ENCODE results near the gene LGR6. TPM values are rescaled to one million over a fixed set of nuclear protein-coding genes. Genes with fewer than 3 reads are reported as not detected.

The LGR6 gene
- total RNA-seq, 1 experiment from 2014 or later: 0.56 TPM

DNA sequence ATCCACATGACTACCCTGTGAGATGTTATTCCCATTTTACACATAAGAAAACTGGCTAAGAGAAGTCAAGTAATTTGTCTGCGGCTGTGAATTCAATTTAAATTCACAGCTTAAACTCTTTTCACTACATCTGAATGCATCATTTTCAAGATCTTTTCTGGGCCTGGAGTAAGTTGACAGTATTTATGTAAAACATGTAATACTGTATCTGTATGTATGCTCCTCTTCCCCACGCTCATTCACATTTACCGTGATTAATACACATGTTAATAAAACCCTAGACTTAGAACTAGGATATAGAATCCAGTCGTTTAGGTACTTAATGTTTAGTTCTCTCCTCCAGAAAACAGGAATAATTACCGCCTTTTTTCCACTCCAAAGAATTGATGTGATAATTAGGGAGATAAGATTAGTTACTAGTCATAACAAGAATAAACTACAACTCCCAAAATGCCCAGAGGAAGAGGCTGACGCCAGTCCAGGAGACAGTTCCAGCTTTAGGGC, 154.5 kb downstream of the LGR6 start:
- peak overlapping the region; percentile 78 for H3K27ac Mint-ChIP-seq (ENCODE audit: low read depth, unreplicated experiment)
- H3K36me3 Mint-ChIP-seq (ENCODE audit: insufficient read depth, unreplicated experiment): no peaks in the 10 kb centered on the region
- CTCF ChIA-PET: interaction anchor here (0.6 to 4.2 kb wide), 6 partner anchors 10 to 371 kb away, joined by 3 to 29 read pairs (median 3); no protein-coding TSS in a partner anchor
- intact Hi-C loops (cut with micrococcal nuclease): no loop called here
- peaks cover 31% of the 10 kb centered on the region for H3K4me1 Mint-ChIP-seq (ENCODE audit: insufficient read depth, unreplicated experiment)
- H3K4me3 Mint-ChIP-seq (ENCODE audit: unreplicated experiment): peak overlapping the region; percentile 81
- H3K27me3 Mint-ChIP-seq (ENCODE audit: insufficient read depth, unreplicated experiment): no peaks in the 10 kb centered on the region
- POLR2A ChIA-PET: interaction anchor here (0.6 to 3.4 kb wide), 23 partner anchors 10 to 659 kb away, joined by 3 to 17 read pairs (median 3); partner anchors contain the start of genes KLHL12 and TMEM183A
- no TSS peak for BruUV-seq (replicated peaks)
- TF ChIP-seq, protein P1, sequence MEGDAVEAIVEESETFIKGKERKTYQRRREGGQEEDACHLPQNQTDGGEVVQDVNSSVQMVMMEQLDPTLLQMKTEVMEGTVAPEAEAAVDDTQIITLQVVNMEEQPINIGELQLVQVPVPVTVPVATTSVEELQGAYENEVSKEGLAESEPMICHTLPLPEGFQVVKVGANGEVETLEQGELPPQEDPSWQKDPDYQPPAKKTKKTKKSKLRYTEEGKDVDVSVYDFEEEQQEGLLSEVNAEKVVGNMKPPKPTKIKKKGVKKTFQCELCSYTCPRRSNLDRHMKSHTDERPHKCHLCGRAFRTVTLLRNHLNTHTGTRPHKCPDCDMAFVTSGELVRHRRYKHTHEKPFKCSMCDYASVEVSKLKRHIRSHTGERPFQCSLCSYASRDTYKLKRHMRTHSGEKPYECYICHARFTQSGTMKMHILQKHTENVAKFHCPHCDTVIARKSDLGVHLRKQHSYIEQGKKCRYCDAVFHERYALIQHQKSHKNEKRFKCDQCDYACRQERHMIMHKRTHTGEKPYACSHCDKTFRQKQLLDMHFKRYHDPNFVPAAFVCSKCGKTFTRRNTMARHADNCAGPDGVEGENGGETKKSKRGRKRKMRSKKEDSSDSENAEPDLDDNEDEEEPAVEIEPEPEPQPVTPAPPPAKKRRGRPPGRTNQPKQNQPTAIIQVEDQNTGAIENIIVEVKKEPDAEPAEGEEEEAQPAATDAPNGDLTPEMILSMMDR (IDR thresholded peaks at IDR 0.05; ENCODE audit: unreplicated experiment): no peak
- H3K9me3 Mint-ChIP-seq (ENCODE audit: unreplicated experiment): no peaks in the 10 kb centered on the region
- no peak for DNase-seq (ENCODE audit: unreplicated experiment)

DNA sequence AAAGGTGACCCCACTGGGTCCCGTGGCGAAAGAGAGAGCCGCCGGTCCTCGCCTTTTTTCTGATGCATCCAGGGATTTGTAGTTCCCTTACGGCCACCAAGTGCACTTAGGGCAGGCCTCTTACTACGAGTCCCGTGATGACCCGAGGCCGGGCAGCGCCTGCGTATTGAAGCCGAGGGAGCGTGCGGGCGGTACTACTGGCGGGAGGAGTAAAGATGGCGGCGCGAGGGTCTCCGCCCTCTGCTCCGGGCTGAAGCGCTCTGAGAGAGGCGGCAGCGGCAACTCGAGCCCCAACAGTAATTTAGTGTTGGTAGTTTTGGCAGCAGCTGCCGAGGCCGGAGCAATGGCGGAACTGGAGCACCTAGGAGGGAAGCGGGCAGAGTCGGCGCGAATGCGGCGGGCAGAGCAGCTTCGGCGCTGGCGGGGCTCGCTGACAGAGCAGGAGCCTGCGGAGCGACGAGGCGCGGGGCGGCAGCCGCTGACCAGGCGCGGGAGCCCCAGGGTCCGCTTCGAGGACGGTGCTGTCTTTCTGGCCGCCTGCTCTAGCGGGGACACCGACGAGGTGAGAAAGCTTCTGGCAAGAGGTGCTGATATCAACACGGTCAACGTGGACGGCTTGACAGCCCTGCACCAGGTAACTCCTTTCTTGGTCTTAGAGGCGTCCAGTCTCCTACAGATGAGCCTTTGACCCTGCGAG, 155.1 kb downstream of the LGR6 start, which contains the start of gene PPP1R12B:
PPP1R12B (plus strand) TSS at position 191 of the 697 bp plus-strand sequence; CDS start at position 344, 153 bp downstream.
- Mint-ChIP-seq H3K9me3 (ENCODE audit: unreplicated experiment) (no peaks in the 10 kb centered on the region), H3K36me3 (ENCODE audit: insufficient read depth, unreplicated experiment) (no peaks in the 10 kb centered on the region), H3K27me3 (ENCODE audit: insufficient read depth, unreplicated experiment) (no peaks in the 10 kb centered on the region), H3K4me1 (ENCODE audit: insufficient read depth, unreplicated experiment) (peaks cover 33% of the 10 kb centered on the region), H3K27ac (ENCODE audit: low read depth, unreplicated experiment) (peak within 1 kb of the TSS; percentile 78), H3K4me3 (ENCODE audit: unreplicated experiment) (peak within 1 kb of the TSS; percentile 81)
- ChIA-PET POLR2A (interaction anchor here (0.6 to 3.4 kb wide), 29 partner anchors 11 to 659 kb away, joined by 3 to 17 read pairs (median 3); partner anchors contain the start of genes KLHL12, PCAT6 and TMEM183A), CTCF (interaction anchor here (0.6 to 4.2 kb wide), 8 partner anchors 18 to 371 kb away, joined by 3 to 29 read pairs (median 3); no protein-coding TSS in a partner anchor)
- TF ChIP-seq, protein P1 (IDR thresholded peaks at IDR 0.05; ENCODE audit: unreplicated experiment): no peak
- BruUV-seq (replicated peaks): TSS peak; percentile 79
- DNase-seq (ENCODE audit: unreplicated experiment): peak; percentile 100
- intact Hi-C loops (cut with micrococcal nuclease): no loop called here

DNA sequence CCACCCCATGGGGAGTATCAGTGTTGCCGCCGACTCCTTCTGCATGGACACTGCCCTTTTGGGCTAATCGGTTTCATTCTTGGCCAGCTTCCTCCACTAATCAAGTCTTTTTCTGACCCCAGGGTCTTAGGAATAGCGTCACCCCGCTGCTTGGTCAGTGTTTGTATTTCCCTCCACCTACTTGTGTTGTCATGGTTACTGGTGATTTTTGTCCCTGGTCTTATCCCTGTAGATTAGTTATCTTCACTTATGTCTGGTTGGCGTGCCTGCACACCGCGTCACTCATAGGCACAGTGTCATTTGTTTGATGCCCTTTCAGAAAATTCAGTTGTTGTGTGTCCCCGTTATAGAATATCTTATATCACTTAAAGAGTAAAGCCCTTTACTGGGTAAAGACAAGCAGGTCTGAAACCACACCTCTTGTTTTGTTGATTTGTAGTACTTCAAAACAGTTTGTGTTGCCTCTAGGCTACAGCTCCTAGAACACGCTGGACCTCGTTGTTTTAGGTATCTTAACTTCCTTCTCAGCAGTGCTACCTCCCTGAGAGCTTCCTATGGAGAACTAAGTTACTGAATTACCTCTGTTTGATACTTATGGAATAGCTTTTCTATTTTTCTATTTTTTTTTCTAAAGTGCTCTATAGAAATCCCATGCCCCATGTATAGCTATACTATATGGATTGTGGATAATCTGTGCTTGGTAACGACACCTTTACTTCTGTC, 155.8 kb downstream of the LGR6 start:
- ChIA-PET POLR2A (interaction anchor here (0.6 to 3.4 kb wide), 23 partner anchors 8 to 658 kb away, joined by 3 to 17 read pairs (median 4); partner anchors contain the start of genes PCAT6, TMEM183A and UBE2T), CTCF (interaction anchor here (0.5 to 4.2 kb wide), 13 partner anchors 7 to 390 kb away, joined by 3 to 29 read pairs (median 3); partner anchors contain the start of gene UBE2T)
- no TSS peak for BruUV-seq (replicated peaks)
- intact Hi-C loops (cut with micrococcal nuclease): no loop called here
- Mint-ChIP-seq H3K4me3 (ENCODE audit: unreplicated experiment) (peak overlapping the region; percentile 81), H3K27ac (ENCODE audit: low read depth, unreplicated experiment) (peak overlapping the region; percentile 78), H3K27me3 (ENCODE audit: insufficient read depth, unreplicated experiment) (no peaks in the 10 kb centered on the region), H3K9me3 (ENCODE audit: unreplicated experiment) (no peaks in the 10 kb centered on the region), H3K36me3 (ENCODE audit: insufficient read depth, unreplicated experiment) (no peaks in the 10 kb centered on the region), H3K4me1 (ENCODE audit: insufficient read depth, unreplicated experiment) (peaks cover 31% of the 10 kb centered on the region)
- DNase-seq (ENCODE audit: unreplicated experiment): peak; percentile 34
- TF ChIP-seq, protein P1 (IDR thresholded peaks at IDR 0.05; ENCODE audit: unreplicated experiment): no peak

Data from MCF 10A (cell line).